Measurements from ENCODE around the gene FBP1.
"Not testable (repeated sequence)": the region's sequence is repeated elsewhere in the genome, so short reads cannot be mapped to it uniquely, and the experiment has no call there.

FBP1 gene

DNA sequence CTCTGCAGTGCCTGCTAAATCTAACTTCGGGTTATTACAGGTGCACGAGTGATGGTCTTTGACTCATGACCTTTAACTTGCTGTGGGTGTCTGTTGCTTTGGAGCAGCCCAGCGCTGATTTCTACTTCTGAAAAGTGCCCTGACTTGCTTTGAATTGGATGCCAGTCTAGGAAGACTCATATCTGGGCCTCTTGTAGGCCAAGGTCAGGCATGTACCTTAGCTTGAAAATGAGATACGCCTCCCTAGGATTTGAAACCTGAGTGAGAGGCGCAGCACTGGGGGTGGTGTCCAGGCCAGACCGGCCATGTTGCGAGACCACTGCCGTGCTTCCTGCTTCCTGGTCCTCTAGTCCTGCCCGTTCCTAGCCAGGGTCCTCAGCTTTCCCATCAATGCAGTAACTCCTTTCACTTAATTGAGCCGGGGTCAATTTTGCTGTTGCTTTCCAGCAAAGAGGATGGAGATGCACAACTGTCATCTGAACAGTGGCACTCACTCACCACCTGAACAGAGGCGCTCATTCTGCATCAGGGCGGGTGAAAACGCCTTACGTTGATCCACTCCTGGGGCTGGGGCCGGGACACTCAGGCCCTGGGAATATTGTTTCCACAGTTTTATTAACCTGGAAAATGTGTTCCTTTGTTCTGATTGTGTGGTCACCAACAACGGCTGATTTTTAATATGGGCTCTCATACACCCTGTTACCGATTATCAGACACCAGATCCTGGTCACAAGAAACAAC, 70.2 kb downstream of the FBP1 start:
- no peak for DNase-seq (ENCODE audit: low spot score)

DNA sequence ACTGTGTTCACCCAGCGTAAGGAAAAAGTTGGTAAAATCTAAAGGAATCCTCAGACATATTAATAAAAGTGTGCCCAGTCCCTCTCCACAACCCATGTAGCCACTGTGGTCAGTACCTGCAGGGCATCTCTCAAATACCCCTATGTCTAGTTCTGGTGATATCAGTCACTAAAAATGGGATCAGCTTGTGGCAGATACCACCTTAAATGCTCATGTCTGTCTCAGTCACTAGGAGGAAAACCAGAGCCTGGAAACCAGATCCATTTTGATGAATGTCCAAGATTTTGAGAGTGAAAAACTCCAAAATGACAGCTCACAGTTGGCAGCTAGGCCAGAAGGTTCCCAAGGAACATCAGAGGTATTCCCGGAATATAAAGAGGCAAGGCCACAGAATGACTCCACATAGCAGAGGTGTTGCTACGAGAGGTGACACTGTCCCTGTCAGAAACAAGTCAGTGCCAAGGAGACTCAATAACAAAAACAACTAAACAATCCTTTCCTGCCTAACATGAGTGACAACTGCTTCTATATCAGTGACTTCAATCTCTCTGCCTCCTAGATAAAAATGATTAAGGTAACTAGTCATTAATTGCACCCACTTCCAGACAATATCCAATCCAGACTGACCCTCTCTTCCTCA, 70.9 kb downstream of the FBP1 start:
- no peak for DNase-seq (ENCODE audit: low spot score)

DNA sequence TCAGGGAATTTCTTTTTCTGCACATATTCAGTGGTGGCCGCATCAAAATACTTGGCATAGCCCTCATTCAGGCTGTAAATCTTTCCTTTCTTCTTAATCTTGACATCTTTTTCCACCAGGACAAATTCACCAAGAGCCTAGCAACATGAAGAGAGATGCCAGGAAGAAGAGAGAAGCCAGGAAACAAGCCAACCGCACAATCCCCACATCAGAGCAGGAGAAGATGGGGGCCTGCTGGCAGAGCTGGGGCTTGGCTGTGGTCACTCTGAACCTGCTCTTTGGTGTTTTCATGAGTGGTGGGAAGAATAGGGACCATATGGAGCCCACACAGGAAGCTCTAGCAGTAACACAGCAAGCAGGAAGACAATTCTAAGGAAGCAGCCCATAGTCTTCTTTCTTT, 72.0 kb downstream of the FBP1 start:
- DNase-seq (ENCODE audit: low spot score) = no peak

DNA sequence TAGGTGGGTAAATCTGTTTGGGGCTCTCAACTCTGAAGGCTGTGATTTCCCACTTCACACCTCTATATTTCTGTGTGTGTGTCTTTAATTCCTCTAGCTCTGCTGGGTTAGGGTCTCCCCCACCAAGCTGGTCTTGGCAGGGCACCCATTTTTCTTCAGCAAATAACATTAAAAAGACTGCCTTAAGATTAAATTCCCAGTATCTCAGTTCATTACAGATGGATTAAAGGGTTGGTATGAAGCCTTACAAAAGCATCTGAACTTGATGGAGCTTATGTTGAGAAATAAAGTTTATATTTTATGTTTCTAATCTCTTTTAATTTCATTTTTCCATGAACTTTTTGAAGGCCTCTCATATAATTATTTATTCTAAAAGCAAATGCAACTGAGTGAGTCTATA, 72.8 kb downstream of the FBP1 start:
- DNase-seq (ENCODE audit: low spot score) = no peak

DNA sequence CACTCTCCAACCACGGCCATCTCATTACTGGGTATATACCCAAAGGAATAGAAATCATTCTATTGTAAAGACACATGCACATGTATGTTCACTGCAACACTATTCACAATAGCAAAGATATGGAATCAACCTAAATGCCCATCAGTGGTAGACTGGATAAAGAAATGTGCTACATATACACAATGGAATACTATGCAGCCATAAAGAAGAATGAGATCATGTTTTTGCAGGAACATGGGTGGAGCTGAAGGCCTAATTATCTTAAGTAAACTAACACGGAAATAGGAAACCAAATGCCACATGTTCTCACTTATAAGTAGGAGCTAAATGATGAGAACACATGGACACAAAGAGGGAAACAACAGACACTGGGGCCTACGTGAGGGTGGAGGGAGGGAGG, 75.0 kb downstream of the FBP1 start:
- not testable (repeated sequence) for DNase-seq (ENCODE audit: low spot score)

DNA sequence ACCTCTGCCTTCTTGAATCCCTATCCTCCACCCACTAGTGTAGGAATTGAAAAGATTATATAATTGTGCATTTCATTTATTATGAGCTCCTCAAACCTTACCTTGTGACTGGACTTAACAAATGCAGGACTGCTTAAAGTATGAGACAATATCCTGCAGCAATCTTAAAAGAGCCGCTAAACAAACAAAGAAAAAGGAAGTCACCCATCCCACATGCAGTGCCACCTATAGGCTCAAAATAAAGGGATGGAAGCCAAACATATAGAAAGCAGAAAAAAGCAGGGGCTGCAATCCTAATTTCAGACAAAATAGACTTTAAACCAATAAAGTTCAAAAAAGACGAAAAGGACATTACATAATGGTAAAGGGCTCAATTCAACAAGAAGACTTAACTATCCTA, 75.8 kb downstream of the FBP1 start:
- DNase-seq (ENCODE audit: low spot score) = no peak

DNA sequence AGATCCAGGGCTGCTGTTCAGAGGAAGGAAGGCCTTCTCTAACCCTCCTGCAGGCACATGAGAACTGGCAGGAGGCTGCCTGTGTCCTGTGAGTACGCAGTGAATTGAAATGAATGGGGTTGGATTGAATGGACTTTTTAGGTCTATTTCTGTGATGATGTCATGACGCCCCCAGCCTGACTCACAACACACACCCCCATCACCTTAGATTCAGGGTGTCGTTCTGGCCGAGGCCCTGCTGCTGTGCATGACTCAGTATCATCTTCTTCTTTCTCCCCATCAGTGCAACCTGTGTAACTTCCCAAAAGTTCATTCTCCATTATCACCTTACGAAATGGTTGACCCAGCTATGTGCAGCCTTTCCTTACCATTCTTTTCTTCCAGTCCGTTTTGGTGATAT, 79.1 kb downstream of the FBP1 start:
- DNase-seq (ENCODE audit: low spot score) = no peak

DNA sequence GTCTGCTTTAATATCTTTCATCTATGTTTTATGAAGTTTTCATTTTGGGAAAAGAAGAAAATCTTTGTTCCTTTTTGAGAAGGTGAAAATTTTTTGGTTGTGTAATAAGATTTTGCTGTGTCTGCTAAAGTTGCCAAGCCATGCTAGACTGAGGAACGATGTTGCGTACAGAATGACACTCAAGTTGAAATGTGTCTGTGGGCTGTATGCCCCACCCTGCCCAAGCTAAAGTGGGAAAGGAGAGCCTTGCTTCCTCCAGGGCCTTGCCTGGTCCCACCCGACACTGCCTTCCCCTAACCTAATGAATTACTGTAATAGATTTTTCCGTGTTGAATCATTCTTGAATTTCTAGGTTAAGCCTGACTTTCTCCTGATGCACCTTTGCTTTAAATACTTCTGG, 81.9 kb downstream of the FBP1 start:
- no peak for DNase-seq (ENCODE audit: low spot score)

DNA sequence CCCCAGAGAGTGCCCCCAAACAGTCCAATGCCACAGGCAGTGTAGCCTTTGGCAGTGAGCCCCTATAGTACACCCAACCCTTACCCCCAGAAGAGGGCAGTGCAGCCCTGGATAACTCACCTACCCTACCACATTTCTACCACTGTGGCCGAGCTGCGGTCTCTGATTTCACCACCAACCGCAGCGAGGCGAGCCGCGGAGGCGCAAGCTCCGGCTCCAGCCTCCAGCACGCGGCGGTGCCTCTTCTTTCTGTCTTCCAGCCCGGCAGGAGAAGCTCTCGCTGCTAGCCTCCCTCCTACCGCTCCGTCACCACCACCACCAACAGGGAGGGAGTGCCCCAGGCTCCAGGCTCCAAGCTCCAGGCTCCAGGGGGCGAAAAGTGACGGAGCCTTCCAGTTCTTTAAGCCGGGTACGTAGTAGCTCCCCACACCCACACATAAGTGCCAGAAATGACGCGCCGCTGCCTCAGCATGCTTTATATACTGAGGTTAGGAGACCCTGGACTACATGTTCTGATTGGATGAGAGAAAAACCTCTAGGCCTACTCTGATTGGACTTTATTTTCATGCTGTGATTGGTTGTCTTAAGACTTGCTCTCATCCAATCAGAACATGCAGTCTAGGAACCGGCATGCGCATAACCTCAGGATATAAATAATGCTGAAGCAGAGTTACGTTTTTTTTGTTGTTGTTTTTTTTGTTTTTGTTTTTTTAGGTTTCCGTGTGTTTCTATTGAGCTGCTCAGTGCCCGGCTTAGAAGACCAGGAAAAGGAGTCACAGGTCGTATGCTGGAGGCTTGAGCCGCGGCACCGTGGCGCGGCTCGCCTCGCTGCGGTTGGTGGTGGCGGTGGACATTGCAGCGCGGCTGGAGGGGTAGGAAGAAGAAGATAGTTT, 84.6 kb downstream of the FBP1 start, which contains the start of gene PCAT7:
TSS of gene PCAT7 (plus strand) at position 645 of the 893 bp plus-strand sequence.
- no peak for DNase-seq (ENCODE audit: low spot score)

DNA sequence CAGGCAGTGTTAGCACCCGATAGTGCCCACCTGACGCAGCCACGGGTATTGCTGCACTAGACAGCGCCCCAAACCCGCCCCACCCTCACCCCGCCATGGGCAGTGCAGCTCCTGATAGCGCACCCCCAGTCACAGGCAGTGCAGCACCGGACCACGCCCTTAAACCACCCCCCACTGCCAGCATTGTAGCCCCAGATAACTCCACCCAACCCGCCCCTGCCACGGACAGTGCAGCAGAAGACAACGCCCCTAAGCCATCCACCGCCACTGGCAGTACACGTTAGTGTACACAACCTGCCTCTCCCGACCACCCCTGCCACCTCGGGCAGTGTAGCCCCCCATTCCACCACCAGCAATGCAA, 85.3 kb downstream of the FBP1 start:
- DNase-seq (ENCODE audit: low spot score) = no peak

Measured in left forelimb (tissue), 1 donor.